ENCODE results near the gene RPL27A.

GRCh38 chr11:8652140-8652539 lies 30.5 kb upstream of the RPL27A start:
- no peak for TF ChIP-seq CTCF (IDR thresholded peaks at IDR 0.05)
- TF ChIP-seq POLR2A (IDR thresholded peaks at IDR 0.05): no peak

All from lower leg skin (tissue), 3 donors.